Lung (tissue), 12 donors: Measurements from ENCODE around the gene GUCY2D. TPM values are rescaled to one million over a fixed set of nuclear protein-coding genes. Genes with fewer than 3 reads are reported as not detected.

Source experiments
- ATAC-seq: fragments of 200-7000 bp; cut with Tn5 transposase; one replicate; pipeline ENCODE4 v1.9.1; 2020; ENCODE audit warnings: moderate number of reproducible peaks; ENCODE audit not compliant: insufficient read depth, low FRiP score
- DNase-seq, 3 donors: peaks; one replicate each; pipeline ENCODE4 v3.0.0-alpha.2; 2013 to 2017
- H3K27ac ChIP-seq, 2 donors: one replicate each; pipeline ENCODE4 v1.5.1; 2013; ENCODE audit warnings: mild to moderate bottlenecking in 2 of 2, moderate library complexity in 2 of 2, control low read depth in 1 of 2, inconsistent platforms in 1 of 2, low read depth in 1 of 2, low read length in 1 of 2
- H3K27me3 ChIP-seq, 3 donors: one replicate each; pipeline ENCODE4 v1.5.1; 2013; ENCODE audit warnings: low read length in 2 of 3; ENCODE audit not compliant: control insufficient read depth in 3 of 3, insufficient read depth in 3 of 3
- H3K36me3 ChIP-seq, 4 donors: one replicate each; pipeline ENCODE4 v1.5.1; 2013; ENCODE audit warnings: low read length in 4 of 4, mild to moderate bottlenecking in 1 of 4, moderate library complexity in 1 of 4; ENCODE audit not compliant: control insufficient read depth in 4 of 4, insufficient read depth in 4 of 4
- H3K4me1 ChIP-seq, 5 donors: one replicate each; pipeline ENCODE4 v1.5.1; 2013; ENCODE audit warnings: low read length in 5 of 5, mild to moderate bottlenecking in 2 of 5, moderate library complexity in 1 of 5; ENCODE audit not compliant: control insufficient read depth in 5 of 5, insufficient read depth in 5 of 5
- H3K4me3 ChIP-seq: one replicate; pipeline ENCODE4 v1.5.1; 2013; ENCODE audit warnings: mild to moderate bottlenecking, control low read depth, moderate library complexity
- H3K9ac ChIP-seq, 2 donors: one replicate each; pipeline ENCODE4 v1.5.1; 2013; ENCODE audit warnings: low read length in 2 of 2, control low read depth in 1 of 2; ENCODE audit not compliant: insufficient read depth in 1 of 2
- H3K9me3 ChIP-seq, 4 donors: one replicate each; pipeline ENCODE4 v1.5.1; 2013; ENCODE audit warnings: low read length in 3 of 4, mild to moderate bottlenecking in 1 of 4, moderate library complexity in 1 of 4; ENCODE audit not compliant: control insufficient read depth in 4 of 4, insufficient read depth in 3 of 4
- CTCF ChIP-seq: IDR thresholded peaks from 2 replicates; pipeline ENCODE4 v1.5.1; 2012; ENCODE audit warnings: mild to moderate bottlenecking; ENCODE audit errors: control extremely low read depth, extremely low read depth
- WGBS, 2 donors: extraction: QIAGEN DNeasy Blood & Tissue Kit; methylation state at CpG; one replicate each; pipeline ENCODE4 v1.1.7; 2013; 5-methylcytosine and 5-hydroxymethylcytosine counted together
- polyA plus RNA-seq, 2 donors: library from polyadenylated mRNA; stranded (reverse); fragments of 200-250 nt; gene quantifications; one replicate each; pipeline ENCODE4 v1.2.1, GENCODE V29; 2013
- total RNA-seq, 2 donors: library from RNA; depleted of rRNA in 1 of 2; stranded (reverse); fragments of >200 nt in 1 of 2; gene quantifications; one replicate each; pipeline ENCODE4 v1.2.1, GENCODE V29; 2014 to 2021
- donor health status: control.
- donor health status: control.
- donor health status: Bipolar disorder and iron deficiency.
- donor health status: healthy.
- donor health status: DM: yes; HTN: yes; CAD: no.

Gene GUCY2D
- total and polyA plus RNA-seq, 4 donors, result 0.20 to 1.8 (median 0.39) TPM

- Histone ChIP-seq H3K36me3 (no peaks in the 10 kb centered on the region), H3K9ac (no peak overlapping the region), H3K4me1 (peaks cover 0 to 4% (median 3%) of the 10 kb centered on the region in 5 donors), H3K27ac (no peak overlapping the region), H3K27me3 (peaks cover 0 to 63% (median 56%) of the 10 kb centered on the region in 3 donors), H3K9me3 (no peaks in the 10 kb centered on the region), H3K4me3 (no peak overlapping the region)
- ATAC-seq (no peak), DNase-seq (no peak)
- no peak for TF ChIP-seq CTCF
- WGBS, 2 donors, result 35 to 37% methylated on average over 15 of the region's 15 CpGs
These were observed 60.5 kb downstream of the GUCY2D start for GRCh38 chr17:8062807-8063483.

GRCh38 chr17:8063761-8064534 lies 61.5 kb downstream of the GUCY2D start:
- no peaks in the 10 kb centered on the region for H3K9me3 ChIP-seq
- no peak for TF ChIP-seq CTCF
- no peak overlapping the region for H3K4me3 ChIP-seq
- DNase-seq, result no peak
- H3K27ac ChIP-seq, result no peak overlapping the region
- H3K4me1 ChIP-seq, result peaks cover 0 to 4% (median 3%) of the 10 kb centered on the region in 5 donors
- ATAC-seq, result no peak
- peaks cover 0 to 57% (median 53%) of the 10 kb centered on the region in 3 donors for H3K27me3 ChIP-seq
- 7 to 25% methylated on average over 16 to 27 of the region's 28 CpGs for WGBS, 2 donors
- no peak overlapping the region for H3K9ac ChIP-seq
- no peaks in the 10 kb centered on the region for H3K36me3 ChIP-seq

GRCh38 chr17:8064561-8065019 lies 62.2 kb downstream of the GUCY2D start:
- DNase-seq, result no peak
- WGBS, 2 donors, result 47 to 64% methylated on average over 6 of the region's 6 CpGs
- no peak overlapping the region for H3K27ac ChIP-seq
- H3K27me3 ChIP-seq, result peaks cover 0 to 50% (median 47%) of the 10 kb centered on the region in 3 donors
- no peaks in the 10 kb centered on the region for H3K9me3 ChIP-seq
- TF ChIP-seq CTCF, result no peak
- peaks cover 0 to 9% (median 4%) of the 10 kb centered on the region in 5 donors for H3K4me1 ChIP-seq
- no peak for ATAC-seq
- H3K36me3 ChIP-seq, result no peaks in the 10 kb centered on the region
- no peak overlapping the region for H3K9ac ChIP-seq
- H3K4me3 ChIP-seq, result no peak overlapping the region
